Measurements from ENCODE around the gene IRGQ.
A peak's percentile ranks its signal among the peaks of the same experiment; 100 is the strongest.
"Not testable (repeated sequence)": the region's sequence is repeated elsewhere in the genome, so short reads cannot be mapped to it uniquely, and the experiment has no call there.

The IRGQ gene, protein sequence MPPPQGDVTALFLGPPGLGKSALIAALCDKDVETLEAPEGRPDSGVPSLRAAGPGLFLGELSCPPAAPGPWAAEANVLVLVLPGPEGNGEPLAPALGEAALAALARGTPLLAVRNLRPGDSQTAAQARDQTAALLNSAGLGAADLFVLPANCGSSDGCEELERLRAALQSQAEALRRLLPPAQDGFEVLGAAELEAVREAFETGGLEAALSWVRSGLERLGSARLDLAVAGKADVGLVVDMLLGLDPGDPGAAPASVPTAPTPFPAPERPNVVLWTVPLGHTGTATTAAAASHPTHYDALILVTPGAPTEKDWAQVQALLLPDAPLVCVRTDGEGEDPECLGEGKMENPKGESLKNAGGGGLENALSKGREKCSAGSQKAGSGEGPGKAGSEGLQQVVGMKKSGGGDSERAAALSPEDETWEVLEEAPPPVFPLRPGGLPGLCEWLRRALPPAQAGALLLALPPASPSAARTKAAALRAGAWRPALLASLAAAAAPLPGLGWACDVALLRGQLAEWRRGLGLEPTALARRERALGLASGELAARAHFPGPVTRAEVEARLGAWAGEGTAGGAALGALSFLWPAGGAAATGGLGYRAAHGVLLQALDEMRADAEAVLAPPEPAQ

DNA sequence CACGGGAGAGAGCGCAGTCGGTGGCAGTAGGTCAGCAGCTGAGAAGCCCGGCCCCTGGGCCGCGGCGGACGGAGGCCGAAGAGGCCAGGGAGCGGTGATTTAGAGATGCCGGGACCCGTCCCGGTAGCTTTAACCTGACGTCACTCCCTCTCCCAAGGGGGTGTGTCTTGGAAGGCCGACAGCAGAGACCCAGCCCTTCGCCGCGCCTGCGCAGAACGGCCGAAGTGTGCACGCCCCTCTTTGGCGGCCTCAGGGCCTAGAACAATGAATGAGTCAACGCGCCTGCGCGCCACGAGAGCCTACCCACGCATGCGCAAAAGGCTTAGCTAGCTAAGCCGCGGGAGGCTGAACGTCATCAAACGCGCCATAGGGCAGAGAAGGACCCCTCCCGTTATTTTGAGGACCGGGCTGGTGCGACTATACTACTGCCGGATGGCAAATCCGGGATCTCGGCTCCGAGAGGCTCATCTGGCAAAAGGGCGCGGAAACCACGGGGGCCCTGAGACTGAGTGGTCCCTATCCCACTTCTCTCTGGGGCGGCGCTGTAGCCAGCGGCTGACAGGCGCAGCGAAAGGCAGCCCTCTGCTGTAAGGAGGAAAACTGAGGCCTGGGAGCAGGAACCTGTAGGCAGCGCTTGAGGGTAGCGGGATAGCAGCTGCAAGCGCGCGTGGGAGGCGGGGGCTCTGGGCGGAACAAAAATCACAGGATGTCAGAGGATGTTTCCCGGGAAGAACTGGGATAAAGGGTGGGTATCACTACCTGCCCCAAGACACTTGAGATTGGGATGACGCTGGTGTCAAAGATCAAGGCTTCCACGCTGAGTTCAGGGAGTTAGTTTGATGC is at the start of gene IRGQ, which contains the start of gene ZNF576:
TSS of gene IRGQ (minus strand) at position 136 of the 843 bp plus-strand sequence. CDS start 796 bp downstream, outside the sequence.
TSS of gene ZNF576 (plus strand) at position 597 of the 843 bp plus-strand sequence. CDS start 514 bp downstream, outside the sequence.
- peak; percentile 100 for DNase-seq (ENCODE audit: low read depth in 2 of 2)

DNA sequence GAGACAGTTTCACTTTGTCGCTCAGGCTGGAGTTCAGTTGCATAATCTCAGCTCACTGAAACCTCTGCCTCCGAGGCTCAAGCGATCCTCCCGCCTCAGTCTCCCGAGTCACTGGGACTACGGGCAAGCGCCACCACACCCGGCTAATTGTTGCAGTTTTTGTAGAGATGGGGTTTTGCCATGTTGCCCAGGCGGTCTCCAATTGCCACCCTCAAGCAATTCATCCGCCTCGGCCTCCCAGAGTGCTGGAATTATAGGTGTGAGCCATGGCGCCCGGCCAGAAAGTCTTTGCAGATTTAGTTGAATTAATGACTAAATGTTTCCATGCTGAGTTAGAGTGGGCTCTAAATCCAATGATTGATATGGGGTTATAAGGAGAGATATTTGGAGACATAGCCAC is 48.2 kb upstream of the IRGQ start:
- no peak for DNase-seq (ENCODE audit: low read depth in 2 of 2)

DNA sequence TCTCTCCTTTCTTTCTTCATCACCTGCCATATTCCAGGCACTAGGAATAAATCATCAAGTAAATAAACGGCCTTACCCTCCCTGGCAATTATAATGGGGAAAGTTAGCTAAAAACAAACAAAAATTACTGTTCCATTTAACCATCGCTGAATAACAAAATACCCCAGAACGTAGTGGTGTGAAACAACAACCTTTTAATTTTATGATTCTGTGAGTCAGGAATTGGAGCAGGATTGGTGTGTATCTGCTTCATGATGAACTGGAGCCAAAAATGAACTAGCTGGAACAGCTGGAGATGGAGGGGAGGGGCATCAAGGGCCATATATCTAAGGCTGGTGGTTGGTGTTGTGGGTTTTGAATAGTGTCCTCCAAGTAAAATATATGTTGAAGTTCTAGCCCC is 47.4 kb upstream of the IRGQ start:
- DNase-seq (ENCODE audit: low read depth in 2 of 2), result no peak

DNA sequence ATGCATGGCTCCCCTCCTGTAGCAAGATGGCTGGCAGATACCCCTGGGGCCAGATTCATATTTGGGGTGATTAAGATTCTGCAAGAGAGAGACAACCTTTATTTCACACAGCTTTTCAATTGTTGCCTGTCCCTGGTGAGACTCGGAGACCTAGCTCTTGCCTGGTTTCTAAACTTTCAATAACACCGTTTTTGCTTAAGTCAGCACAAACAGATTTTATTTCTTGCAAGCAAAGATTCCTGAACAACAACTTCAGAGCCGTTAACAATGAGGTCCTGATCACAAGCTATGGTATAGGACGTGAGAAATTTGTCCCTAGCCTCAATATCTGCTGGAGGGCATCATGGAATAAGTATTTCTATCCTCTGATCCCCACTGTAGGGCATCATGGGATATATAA is 46.6 kb upstream of the IRGQ start:
- DNase-seq (ENCODE audit: low read depth in 2 of 2), result no peak

DNA sequence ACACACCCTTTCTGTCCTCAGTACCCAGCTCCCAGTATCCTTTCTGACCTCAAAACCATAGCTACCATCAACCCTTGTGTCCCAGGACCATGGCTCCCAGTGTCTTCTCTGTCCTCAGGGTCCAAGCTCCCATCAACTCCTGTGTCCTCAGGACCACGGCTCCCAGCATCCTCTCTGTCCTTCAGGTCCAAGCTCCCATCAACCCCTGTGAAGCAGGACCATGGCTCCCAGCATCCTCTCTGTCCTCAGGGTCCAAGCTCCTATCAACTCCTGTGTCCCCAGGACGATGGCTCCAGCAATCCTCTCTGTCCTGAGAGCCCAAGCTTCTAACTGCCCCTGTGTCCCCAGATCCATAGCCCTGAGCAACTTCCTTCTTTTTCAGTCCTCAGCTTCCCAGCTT is 45.4 kb upstream of the IRGQ start:
- DNase-seq (ENCODE audit: low read depth in 2 of 2), result no peak

DNA sequence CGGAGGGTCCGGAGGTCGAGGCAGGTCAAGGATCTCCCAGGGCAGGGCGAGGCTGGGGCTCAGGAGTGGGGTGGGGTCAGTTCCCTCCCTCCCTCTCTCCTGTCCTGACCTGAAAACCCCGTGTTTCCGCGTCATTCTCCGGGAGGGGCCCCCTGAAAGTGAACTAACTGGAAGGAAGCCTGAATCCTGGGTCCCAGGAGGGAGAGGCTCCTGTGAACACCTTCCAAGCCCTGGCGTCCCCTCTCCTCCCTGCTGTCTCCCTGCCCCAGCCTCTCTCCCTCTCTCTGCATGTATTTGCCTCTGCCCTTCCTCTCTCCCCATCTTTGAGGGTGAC is 44.5 kb upstream of the IRGQ start:
- no peak for DNase-seq (ENCODE audit: low read depth in 2 of 2)

DNA sequence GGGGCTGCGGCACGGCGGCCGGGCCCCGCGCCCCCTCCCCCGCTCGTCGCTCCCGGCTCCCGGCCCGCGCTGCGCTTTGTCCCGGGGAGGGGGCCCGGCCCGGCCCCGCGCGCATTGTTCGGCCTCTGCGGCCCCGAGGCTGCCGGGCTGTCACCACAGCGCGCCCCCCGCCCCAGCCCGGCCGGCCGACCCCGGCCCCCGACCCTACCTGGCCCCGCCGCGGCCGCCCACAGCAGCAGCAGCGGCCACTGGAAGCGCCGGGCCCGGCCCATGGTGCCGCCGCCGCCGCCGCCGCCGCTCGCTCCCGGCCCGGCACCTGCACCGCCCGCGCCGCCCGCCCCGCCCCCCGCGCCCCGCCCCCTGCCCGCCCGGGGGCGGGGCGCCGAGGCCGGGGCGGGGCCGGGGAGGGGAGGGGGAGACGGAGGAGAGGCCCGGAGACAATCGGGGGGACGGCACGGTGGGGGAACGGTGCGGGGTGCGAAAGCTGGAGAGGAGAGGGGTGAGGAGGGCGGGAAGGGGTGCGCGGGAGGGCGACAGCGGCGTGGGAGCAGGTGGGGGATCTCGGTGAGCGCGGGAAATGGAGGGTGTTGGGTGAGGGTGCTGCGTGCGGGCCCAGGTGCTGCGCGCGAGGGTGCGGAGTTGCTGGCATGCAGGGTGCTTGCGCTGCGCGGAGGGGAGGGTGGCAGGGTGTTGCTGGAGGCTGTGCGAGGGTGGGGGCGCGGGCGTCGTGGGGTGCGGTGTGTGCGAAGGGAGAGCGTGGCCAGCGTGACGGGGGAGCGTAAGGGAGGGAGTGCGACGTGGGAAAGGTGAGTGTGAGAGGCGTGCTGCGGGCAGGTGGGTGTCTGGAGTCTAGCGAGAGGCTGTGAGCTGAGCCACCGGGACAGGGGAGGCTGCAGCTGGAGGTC is 43.8 kb upstream of the IRGQ start, which contains the start of gene CADM4:
TSS of gene CADM4 (minus strand) at position 332 of the 905 bp plus-strand sequence. CDS start at position 272, 60 bp downstream.
- no peak for DNase-seq (ENCODE audit: low read depth in 2 of 2)

DNA sequence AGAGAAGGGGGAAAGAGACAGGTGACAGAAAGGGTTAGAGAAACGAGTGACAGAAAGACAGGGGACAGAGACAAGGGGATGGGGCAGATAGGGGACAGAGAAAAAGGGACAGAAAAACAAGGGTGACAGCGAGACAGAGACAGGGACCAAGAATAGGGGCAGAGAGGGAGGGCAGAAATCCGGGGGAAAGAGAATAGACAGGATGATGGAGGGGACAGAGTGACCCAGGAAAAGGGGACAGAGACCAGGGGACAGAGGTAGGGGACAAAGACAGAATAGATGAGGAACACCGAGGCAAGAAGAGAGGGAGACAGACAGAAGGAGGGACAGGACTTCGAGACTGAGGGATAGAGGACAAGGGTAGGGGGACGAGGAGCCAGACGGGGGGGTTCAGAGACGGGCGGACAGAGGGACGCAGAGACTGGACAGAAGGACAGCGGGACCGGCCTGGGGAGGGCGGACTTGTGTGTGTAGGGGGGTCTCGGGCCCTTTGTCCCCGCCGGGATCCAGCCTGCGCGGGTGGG is 43.1 kb upstream of the IRGQ start:
- no peak for DNase-seq (ENCODE audit: low read depth in 2 of 2)

DNA sequence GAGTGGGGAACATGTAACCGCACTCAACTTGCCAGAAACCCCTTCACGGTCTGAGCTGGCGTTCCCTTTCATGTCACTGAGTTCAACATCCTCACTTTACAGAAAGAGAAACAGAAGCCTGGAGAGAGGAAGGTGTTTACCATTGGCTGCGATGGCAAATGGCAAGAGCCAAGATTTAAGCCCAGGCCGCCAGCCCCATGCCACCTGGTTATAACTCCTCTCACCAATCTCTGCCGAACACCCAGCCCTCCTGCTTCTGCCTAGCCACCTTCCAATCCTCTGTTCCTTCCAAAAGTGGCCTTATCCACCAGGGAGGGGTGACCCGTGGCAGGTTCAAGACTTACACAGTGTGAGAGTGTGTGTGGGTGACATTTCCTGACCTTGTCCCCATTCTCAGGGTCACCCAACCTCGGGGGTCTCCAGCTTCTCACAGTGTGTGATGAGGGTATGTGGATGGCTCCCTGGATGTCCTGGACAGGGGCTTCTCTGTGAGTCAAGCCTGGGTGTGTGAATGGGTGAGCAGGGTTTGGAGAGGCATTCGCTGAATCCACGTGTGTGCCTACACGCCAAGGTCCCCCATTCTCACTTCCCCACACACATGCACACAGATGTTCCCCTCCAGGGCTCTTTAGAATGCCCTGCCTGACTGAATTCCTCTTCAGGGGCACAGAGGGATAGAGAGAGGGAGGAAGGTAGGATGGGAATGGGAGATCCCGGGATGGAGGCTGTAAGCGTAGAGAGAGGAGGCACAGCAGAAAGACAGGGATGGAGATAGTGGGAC is 42.5 kb upstream of the IRGQ start:
- DNase-seq (ENCODE audit: low read depth in 2 of 2), result no peak

DNA sequence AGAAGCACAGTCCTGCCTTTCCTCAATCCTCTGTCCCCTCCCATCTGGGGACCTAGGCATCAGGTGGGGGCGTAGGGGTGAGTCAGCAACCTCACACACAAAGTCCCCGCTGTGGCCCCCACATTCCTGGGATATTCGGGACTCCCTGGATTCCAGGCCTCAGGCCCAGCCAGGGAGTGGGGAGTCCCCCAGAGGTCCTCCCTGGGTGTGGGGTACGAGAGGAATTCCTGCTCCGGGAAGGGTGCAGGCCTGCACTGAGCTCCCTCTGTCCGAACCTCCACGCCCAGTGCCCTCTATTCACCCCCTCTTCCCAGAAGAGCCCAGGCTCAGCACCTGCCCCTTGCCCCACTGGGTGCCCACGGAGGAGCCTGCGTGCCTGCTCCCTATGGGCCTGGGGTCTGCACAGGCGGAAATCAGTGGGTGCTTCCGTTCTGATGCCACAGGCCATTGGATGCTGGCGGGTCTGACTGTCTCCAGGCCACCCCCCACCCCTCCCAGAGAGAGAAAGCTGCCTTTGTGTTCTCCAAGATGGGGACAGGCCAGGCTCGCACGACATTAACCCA is 40.3 kb upstream of the IRGQ start:
- no peak for DNase-seq (ENCODE audit: low read depth in 2 of 2)

DNA sequence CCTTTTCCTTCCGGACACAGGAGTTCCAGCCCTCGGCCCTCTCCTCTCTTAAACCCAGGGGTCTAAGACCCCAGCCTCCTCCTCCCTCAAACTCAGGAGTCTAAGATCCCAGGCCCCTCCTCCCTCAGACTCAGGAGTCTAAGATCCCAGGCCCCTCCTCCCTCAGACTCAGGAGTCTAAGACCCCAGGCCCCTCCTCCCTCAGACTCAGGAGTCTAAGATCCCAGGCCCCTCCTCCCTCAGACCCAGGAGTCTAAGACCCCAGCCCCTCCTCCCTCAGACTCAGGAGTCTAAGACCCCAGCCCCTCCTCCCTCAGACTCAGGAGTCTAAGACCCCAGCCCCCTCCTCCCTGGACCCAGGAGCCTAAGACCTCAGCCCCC is 39.6 kb upstream of the IRGQ start:
- DNase-seq (ENCODE audit: low read depth in 2 of 2), result not testable (repeated sequence)

DNA sequence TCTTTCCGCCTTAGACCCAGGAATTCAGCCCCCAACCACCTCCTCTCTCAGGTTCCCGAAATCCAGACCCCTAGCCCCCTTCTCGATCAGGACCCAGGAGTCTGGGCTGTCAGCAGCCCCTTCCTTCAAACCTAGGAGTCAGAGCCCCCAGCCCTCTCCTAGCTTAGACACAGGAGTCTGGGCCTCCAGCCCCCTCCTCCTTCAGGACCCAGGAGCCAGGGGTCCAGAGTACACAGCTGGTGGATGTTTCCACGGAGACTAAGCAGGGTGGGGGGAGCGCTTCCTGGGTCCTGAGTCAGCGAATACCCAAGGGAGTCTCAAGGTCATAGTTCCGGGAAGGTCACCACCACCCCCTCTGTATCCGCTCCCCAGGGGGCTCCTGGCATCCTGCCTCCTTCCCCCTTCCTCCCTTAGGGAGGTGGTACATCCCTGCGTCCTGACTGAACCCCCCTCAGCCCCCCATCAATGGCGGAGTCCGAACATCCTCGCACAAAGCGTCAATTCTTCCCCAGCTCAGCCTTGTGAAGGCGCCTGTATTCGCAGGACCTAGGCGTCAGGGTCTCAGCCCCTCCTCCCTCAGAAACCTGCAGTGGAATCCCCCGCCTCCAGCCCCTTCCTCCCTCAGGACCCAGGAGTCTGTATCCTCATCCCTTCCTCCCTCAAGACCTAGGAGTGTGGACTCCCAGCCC is 39.1 kb upstream of the IRGQ start:
- no peak for DNase-seq (ENCODE audit: low read depth in 2 of 2)

DNA sequence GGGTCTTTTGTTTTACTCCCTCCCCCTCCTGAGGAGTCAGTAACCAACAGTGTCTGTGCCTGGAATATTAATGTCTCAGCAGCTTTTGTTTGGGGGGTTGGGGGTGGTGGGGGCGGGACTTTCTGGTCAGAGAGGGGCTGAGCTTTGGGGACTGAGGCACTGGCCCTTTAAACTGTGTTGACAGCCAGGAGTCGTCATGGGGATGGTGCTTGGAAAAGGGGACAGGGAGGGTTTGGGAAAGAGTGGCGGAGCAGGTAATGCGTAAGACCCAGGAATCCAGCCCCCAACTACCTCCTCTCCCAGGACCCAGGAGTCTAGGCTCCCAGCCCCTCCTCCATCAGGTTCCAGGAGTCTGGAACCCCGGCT is 38.6 kb upstream of the IRGQ start:
- no peak for DNase-seq (ENCODE audit: low read depth in 2 of 2)

DNA sequence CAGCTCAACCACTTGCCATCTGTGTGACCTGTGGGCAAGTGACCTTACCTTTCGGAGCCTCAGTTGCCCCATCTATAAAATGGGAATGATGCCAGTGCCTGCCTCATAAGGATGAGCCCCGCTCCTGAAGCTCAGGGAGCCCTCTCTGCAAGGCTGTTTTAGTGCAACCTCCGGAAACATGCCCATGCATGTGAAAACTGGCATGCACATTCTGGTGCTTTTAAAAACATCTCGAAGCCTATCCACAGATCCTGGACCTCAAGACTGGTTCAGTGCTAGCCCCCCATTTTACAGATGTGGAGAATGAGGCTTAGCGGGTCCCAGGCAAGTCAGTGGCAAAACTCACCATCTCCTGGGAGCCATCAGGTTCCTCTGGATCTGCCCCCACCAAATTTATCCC is 38.1 kb upstream of the IRGQ start:
- DNase-seq (ENCODE audit: low read depth in 2 of 2), result no peak

DNA sequence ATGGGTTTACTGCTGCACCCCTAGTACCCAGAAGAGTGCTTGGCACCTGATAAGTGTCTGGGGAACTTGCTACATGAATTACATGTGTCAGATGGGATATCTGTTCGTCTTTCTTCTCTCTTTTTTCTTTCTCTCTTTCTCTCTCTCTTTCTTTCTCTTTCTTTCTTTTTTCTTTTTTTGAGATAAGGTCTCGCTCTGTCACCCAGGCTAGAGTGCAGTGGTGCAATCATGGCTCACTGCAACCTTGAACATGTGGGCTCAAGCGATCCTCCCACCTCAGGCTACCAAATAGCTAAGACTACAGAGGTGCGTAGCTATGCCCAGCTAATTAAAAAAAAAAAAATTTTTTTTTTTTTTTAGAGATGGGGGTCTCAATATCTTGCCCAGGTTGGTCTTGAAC is 37.6 kb upstream of the IRGQ start:
- DNase-seq (ENCODE audit: low read depth in 2 of 2), result no peak

DNA sequence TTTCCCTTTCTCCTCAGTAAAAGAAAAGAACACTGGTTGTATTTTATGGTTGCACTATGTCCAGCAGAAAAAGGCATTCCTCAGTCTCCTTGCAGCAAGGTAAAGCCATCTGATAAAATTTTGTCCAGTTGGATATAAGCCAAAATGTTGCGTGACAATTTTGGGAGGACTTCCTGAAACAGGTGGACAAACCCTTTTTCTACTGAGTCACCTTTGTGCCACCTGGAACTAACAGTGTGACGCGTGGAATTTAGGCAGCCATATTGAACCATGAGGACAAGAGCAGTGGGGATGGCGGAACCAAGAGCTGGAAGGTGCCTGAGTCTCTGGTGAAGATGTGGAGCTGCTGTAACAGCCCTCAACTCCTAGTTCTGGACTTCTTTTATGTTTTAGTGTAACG is 35.6 kb upstream of the IRGQ start:
- DNase-seq (ENCODE audit: low read depth in 2 of 2), result no peak

DNA sequence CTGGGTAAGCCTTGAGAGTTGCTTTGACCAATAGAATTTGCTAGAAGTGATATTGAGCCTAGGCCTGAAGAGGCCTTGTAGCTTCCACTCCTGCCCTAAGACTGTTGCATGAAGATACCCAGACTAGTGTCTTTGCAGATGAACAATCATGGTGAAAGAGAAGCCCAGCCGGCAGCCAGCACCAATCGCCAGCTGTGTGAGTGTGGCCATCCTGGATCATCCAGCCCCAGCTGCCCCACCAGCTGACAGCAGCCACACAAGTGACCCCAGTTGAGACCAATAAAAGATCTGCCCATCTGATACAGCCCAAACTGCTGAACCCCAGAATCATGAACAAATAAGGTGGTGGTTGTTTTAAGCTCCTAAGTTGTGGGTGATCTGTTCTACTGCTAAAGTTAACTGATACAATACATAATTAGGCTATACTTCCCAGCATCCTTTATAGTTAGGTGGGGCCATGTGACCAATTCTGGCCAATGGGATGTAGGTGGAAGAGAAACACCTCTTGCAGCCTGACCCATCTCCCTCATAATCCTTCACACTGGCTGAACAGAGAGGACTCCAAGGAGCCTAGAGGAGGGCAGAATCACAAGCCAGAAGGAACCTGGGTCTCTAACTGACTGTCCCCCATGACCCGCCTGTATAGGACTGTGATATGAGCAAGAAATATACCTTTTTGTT is 32.9 kb upstream of the IRGQ start:
- no peak for DNase-seq (ENCODE audit: low read depth in 2 of 2)

DNA sequence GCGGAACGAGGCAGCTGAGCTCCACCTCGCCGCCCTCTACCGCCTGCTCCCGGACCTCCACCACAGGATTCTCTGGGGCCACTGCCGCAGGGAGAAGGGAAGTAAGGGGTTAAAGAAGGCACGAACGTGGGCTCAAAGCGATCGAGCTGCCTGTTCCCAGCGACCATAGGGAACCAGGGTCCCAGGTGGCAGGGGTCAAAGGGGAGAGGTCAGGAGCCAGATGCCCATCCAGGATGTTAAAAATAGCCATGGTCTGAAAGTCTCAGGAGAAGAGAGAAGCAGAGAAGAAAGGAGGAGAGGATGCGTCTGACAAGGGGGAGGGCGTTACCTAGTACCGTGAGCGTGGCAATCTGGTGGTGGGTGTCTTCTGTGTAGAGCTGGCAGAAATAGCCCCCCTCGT is 30.9 kb upstream of the IRGQ start:
- no peak for DNase-seq (ENCODE audit: low read depth in 2 of 2)

Measured in stimulated activated CD4-positive, alpha-beta T cell treated with anti-CD3 and anti-CD28 coated beads, Interleukin-12 subunit alpha, Interleukin-12 subunit beta, amount 100 ng/mL, for 24 hours (primary cell).